Mucosa of descending colon (tissue), 3 donors: ENCODE data around the gene CDC16. TPM values are rescaled to one million over a fixed set of nuclear protein-coding genes. Genes with fewer than 3 reads are reported as not detected.

Source experiments
- ATAC-seq: fragments of 200-7000 bp; cut with Tn5 transposase; one replicate; pipeline ENCODE4 v1.9.1; 2020; ENCODE audit warnings: mild to moderate bottlenecking, moderate library complexity
- DNase-seq, 3 donors: peaks; one replicate each; pipeline ENCODE4 v3.0.0-alpha.2; 2020
- H3K36me3 ChIP-seq: fragments of 200-600 bp; one replicate; pipeline ENCODE4 v1.8.0; 2021; ENCODE audit warnings: low read depth, mild to moderate bottlenecking
- H3K4me1 ChIP-seq: fragments of 200-600 bp; one replicate; pipeline ENCODE4 v1.8.0; 2021; ENCODE audit warnings: low read depth, mild to moderate bottlenecking
- H3K4me3 ChIP-seq: fragments of 200-600 bp; one replicate; pipeline ENCODE4 v1.8.0; 2021; ENCODE audit warnings: mild to moderate bottlenecking
- H3K9me3 ChIP-seq: fragments of 200-600 bp; one replicate; pipeline ENCODE4 v1.8.0; 2021; ENCODE audit warnings: mild to moderate bottlenecking
- intact Hi-C, 2 donors: fragments of 100-400 bp; cut with DNase I in 1 of 2; cut with micrococcal nuclease in 1 of 2; formaldehyde crosslinking; loops; one replicate each; pipeline versions ENCODE4 v1.11.0 to v1.11.1; 2022; cut with DNase I, micrococcal nuclease
- total RNA-seq, 3 donors: library from RNA; stranded (reverse); fragmentation: NEBNext Ultra II Directional in 2 of 3; extraction: Animal tissue kit (Norgen Biotek cat#: 25700) in 2 of 3; gene quantifications; one replicate each; pipeline versions ENCODE4 v1.2.1 to v1.2.4, GENCODE V29; 2021 to 2023
- TF ChIP-seq, protein P1 (sequence below): fragments of 200-600 bp; IDR thresholded peaks from one replicate; pipeline ENCODE4 v1.8.0; 2022; ENCODE audit warnings: antibody characterized with exemption, mild to moderate bottlenecking
- donor health status: DM: no; HTN: no; CAD: no; lungs with moderate emphysema.
- donor health status: DM: no; HTN: no; CAD: no.
- donor health status: DM: no; HTN: yes; CAD: no.

The CDC16 gene
- total RNA-seq, 3 donors from 2014 or later, result 43.8 to 53.3 (median 50.3) TPM

DNA sequence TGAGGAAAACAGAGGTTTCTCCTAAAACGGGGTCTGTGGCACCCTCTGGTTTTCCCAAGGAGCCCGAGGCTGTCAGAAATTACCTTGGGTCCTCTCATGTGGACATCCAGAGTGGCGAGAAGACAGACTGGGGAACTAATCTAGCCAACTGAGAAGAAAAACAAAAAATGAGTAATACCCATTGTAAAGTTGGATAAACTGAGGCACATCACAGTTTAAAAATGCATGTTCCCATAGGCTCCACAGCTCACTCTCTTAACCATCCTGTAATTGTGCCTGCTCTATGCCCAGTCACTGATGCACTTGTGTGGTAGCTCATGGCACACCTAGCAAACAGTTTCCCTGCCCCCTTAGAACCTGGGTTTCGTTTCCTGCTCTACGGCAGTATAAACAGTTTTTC is 31.5 kb downstream of the CDC16 start:
- intact Hi-C loops, result no loop called here
- Histone ChIP-seq H3K9me3 (no peaks in the 10 kb centered on the region), H3K4me3 (no peak overlapping the region), H3K36me3 (peaks cover 5% of the 10 kb centered on the region), H3K4me1 (peaks cover 6% of the 10 kb centered on the region)
- TF ChIP-seq, protein P1, sequence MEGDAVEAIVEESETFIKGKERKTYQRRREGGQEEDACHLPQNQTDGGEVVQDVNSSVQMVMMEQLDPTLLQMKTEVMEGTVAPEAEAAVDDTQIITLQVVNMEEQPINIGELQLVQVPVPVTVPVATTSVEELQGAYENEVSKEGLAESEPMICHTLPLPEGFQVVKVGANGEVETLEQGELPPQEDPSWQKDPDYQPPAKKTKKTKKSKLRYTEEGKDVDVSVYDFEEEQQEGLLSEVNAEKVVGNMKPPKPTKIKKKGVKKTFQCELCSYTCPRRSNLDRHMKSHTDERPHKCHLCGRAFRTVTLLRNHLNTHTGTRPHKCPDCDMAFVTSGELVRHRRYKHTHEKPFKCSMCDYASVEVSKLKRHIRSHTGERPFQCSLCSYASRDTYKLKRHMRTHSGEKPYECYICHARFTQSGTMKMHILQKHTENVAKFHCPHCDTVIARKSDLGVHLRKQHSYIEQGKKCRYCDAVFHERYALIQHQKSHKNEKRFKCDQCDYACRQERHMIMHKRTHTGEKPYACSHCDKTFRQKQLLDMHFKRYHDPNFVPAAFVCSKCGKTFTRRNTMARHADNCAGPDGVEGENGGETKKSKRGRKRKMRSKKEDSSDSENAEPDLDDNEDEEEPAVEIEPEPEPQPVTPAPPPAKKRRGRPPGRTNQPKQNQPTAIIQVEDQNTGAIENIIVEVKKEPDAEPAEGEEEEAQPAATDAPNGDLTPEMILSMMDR, result no peak
- ATAC-seq (no peak), DNase-seq (no peak)

DNA sequence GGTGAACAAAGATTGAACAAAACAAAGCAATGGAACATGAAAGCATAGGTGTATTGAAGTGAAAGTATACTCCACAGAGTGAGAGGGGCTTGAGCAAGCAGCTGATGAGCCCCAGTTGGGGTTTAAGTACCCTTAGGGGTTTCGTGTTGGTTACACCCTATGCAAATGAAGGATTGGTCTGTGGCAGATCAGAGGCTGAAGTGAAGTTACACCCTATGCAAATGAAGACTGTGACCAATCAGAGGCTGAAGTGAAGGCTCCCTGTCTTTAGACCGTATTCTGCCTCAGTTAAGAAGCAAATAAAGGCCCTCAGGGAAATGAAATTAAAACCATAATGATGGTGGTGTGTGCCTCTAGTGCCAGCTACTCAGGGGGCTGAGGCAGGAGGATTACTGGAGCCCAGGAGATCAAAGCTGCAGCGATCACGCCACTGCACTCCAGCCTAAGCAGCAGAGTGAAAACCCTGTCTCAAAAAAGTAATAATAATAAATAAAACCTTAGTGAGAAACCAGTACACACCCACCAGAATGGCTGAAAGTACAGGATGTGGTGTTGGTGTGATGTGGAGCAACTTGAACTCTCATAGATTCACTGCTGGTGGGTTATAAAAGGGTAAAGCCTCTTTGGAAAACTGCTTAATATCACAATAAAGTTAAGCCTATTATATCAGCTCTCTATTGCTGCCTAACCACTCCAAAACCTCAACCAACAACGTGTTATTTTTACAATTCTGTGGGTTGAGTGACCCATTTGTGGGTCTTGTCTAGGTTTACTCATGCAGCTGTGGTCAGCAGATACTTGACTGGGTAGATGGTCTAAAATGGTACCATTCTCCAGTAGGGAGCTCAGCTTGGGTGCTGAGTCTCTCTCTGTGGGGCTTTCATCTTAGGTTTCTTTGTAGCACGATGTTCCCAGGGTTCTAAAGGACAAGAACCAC is 33.9 kb downstream of the CDC16 start:
- Histone ChIP-seq H3K4me1 (no peaks in the 10 kb centered on the region), H3K36me3 (peaks cover 5% of the 10 kb centered on the region), H3K4me3 (no peak overlapping the region), H3K9me3 (no peaks in the 10 kb centered on the region)
- TF ChIP-seq, protein P1, result no peak
- intact Hi-C loops, result no loop called here
- DNase-seq (no peak), ATAC-seq (peak; percentile 25)

DNA sequence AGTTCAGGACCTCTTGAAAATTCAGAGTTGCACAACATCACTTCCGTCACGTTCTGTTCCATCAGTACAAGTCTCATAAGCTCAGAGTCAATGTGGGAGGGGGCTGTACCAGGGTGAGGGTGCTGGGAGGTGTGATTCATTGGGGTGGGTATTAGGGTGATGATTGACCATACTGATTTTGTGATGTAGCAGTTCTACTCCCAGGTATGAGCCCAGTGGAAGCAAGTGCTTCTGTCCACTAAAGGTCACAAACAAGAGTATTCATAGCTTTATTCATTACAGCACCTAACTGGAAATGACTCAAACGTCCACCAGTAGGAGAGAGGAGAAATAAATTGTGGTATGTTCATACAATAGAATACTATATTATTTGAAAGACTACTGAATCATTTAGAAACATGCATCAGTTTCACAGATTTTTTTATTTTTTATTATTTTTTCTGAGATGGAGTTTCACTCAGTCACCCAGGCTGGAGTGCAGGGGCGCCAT is 34.6 kb downstream of the CDC16 start:
- ATAC-seq, result no peak
- intact Hi-C loops, result no loop called here
- TF ChIP-seq, protein P1, result no peak
- Histone ChIP-seq H3K4me1 (no peaks in the 10 kb centered on the region), H3K36me3 (peaks cover 5% of the 10 kb centered on the region), H3K4me3 (no peak overlapping the region), H3K9me3 (no peaks in the 10 kb centered on the region)
- no peak for DNase-seq

DNA sequence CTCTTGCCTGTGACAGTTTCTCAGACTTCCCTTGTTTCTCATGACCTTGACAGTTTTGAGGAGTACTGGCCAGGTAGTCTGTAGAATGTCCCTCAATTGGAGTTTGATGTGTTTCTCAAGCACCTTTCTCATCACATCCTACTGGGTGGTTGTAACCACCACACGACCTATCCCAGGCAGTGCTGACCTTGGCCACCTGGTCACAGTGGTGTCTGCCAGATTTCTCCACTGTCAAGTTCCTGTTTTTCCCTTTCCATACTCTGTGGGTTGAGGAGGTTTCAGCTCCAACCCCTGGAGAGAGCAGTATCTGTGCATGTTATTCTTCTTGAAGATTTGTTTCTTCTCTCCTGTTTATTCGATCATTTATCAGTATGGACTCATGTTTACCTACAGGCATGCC is 38.3 kb downstream of the CDC16 start:
- no peak overlapping the region for H3K4me3 ChIP-seq
- DNase-seq (no peak), ATAC-seq (no peak)
- TF ChIP-seq, protein P1, result no peak
- intact Hi-C loops, result no loop called here
- H3K4me1 ChIP-seq, result no peaks in the 10 kb centered on the region
- H3K36me3 ChIP-seq, result peaks cover 8% of the 10 kb centered on the region
- no peaks in the 10 kb centered on the region for H3K9me3 ChIP-seq

DNA sequence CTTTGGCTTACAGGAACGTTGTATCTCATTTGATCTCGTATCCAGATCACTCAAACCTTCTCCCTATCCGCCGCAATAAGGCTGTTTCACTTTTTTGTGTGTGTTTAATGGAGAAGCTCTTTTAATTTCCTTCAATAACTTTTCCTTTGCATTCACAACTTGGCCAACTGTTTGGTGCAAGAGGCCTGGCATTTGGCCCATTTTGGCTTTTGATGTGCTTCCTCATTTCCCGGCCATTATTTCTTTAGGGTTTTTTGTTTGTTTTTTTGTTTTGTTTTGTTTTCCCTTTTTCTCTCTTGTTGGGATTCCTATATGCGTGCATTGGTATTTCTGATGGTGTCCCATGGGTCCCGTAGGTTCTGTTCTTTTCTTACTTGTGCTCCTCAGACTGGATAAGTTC is 40.6 kb downstream of the CDC16 start:
- Histone ChIP-seq H3K4me1 (peaks cover 1% of the 10 kb centered on the region), H3K36me3 (peaks cover 4% of the 10 kb centered on the region), H3K4me3 (no peak overlapping the region), H3K9me3 (no peaks in the 10 kb centered on the region)
- TF ChIP-seq, protein P1, result no peak
- DNase-seq, result peak in 1 of 3 donors; percentile 24
- ATAC-seq, result no peak
- intact Hi-C loops, result no loop called here
